GM18867 (cell line): ENCODE data around the gene MAPK1.

ENCODE experiments used
- ATAC-seq: cut with Tn5 transposase; IDR thresholded peaks from one replicate; pipeline ENCODE4 v1.9.1; 2021; ENCODE audit warnings: mild to moderate bottlenecking, moderate library complexity; ENCODE audit not compliant: unreplicated experiment

The MAPK1 gene

DNA sequence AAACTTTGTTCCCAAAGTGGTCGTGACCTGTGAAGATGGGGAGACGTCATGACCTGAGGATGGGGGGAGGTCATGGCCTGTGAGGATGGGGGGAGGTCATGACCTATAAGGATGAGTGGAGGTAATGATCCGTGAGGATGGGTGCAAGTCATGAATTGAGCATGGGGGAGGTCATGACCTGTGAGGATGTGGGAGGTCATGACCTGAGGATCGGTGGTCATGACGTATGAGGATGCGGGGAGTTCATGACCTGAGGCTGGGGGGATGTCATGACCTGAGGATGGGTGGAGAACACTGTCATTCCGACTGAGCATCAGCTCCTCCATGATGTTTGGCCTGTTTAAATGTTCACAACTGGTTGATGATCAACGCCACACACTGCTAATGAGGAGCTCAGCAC is 157.8 kb downstream of the MAPK1 start:
- no peak for ATAC-seq

DNA sequence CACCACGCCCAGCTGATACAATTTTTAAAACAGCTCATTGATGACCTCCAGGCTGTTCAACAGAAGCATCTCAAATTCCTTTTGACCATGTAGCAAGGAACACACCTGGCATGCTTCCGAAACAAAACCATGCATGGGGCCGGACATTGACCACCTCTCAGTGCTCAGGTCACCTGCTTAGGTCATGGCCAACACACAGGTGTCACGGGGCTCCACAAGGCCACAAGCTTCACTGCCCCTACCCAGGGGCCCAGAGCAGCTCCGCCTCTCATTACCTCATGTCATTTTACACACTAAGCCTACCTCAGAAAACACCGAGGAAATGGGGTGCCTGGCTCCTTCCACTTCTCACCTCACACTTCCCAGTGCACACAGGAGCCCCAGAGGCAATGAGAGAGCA is 158.5 kb downstream of the MAPK1 start:
- ATAC-seq = no peak

DNA sequence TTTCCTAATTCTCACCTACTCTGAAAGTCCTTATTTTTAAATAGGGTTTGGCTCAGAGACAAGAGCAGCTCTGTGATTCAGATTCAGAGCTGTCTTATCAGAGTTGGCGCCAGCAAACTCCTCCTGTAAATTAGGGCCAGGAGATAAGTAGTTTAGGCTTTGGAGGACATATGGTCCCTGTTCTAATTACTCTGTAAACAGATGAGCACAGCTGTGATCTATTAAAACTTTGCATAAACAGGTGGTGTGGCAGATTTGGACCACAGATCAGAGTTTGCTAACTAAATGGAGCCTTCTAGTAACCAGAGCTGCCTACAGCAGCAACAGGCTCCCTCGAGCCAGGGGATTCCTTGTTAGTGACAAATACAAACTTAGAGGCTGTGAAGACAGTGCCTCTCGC is 159.8 kb downstream of the MAPK1 start:
- no peak for ATAC-seq
